ENCODE measurements around the gene PWWP2A.
A peak's percentile ranks its signal among the peaks of the same experiment; 100 is the strongest.
"Not testable (repeated sequence)": the region's sequence is repeated elsewhere in the genome, so short reads cannot be mapped to it uniquely, and the experiment has no call there.

PWWP2A gene, protein sequence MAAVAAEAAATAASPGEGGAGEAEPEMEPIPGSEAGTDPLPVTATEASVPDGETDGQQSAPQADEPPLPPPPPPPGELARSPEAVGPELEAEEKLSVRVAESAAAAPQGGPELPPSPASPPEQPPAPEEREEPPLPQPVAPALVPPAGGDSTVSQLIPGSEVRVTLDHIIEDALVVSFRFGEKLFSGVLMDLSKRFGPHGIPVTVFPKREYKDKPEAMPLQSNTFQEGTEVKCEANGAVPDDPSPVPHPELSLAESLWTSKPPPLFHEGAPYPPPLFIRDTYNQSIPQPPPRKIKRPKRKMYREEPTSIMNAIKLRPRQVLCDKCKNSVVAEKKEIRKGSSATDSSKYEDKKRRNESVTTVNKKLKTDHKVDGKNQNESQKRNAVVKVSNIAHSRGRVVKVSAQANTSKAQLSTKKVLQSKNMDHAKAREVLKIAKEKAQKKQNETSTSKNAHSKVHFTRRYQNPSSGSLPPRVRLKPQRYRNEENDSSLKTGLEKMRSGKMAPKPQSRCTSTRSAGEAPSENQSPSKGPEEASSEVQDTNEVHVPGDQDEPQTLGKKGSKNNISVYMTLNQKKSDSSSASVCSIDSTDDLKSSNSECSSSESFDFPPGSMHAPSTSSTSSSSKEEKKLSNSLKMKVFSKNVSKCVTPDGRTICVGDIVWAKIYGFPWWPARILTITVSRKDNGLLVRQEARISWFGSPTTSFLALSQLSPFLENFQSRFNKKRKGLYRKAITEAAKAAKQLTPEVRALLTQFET

GRCh38 chr5:160119142-160119904, at the start of gene PWWP2A:
Gene PWWP2A, minus strand, starts transcription at chr5:160119450. Its CDS starts 62 bp downstream, at chr5:160119388.
- peak; percentile 97 for DNase-seq (ENCODE audit: low read depth)

DNA sequence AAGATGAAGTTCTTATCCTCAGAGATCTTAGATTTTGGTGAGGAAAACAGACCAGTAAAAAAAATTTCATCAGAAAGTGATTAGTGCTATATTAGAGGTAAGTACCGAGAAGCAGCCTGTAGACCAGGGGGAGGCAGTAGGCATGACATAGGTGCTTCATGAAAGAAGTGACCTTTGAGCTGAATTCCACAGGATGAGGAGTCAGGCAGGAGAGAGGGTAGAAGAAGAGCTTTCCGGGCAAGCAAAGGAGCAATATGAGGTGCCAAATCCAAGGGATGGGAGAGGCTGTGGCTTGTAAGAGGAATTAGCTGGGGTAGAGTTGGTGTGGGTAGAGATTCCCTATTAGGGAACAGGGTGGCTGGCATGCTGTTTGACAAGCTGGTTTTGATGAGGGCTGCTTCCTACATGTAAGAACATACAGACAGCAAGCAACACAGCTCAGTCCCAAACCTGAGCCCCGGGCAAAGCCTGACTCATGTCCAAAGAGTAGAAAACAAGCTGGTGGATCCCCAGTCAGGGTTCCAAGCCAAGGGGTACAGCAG, 48.4 kb upstream of the PWWP2A start:
- no peak for DNase-seq (ENCODE audit: low read depth)

- DNase-seq (ENCODE audit: low read depth) = no peak
Measured at GRCh38 chr5:160166973-160167623, 47.8 kb upstream of the PWWP2A start.

- no peak for DNase-seq (ENCODE audit: low read depth)
Measured at GRCh38 chr5:160166069-160166972, 47.1 kb upstream of the PWWP2A start.

GRCh38 chr5:160165137-160166068, 46.2 kb upstream of the PWWP2A start:
- DNase-seq (ENCODE audit: low read depth) = no peak

DNA sequence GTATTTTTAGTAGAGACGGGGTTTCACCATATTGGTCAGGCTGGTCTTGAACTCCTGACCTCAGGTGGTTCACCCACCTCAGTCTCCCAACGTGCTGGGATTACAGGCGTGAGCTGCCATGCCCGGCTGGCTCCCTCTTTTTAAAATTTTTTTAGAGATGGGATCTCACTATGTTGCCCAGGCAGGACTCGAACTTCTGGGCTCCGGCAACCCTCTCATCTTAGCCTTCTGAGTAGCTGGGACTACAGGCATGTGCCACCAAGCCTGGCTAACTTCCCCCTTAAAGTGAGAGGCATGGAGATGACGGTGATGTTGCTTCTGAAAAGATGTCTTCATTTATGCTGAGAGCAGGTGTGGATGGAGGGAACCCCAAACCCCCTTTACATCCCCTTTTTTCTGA, 43.7 kb upstream of the PWWP2A start:
- DNase-seq (ENCODE audit: low read depth) = no peak

- no peak for DNase-seq (ENCODE audit: low read depth)
Measured at GRCh38 chr5:160161626-160162025, 42.4 kb upstream of the PWWP2A start.

GRCh38 chr5:160160875-160161274, 41.6 kb upstream of the PWWP2A start:
- DNase-seq (ENCODE audit: low read depth) = not testable (repeated sequence)

DNA sequence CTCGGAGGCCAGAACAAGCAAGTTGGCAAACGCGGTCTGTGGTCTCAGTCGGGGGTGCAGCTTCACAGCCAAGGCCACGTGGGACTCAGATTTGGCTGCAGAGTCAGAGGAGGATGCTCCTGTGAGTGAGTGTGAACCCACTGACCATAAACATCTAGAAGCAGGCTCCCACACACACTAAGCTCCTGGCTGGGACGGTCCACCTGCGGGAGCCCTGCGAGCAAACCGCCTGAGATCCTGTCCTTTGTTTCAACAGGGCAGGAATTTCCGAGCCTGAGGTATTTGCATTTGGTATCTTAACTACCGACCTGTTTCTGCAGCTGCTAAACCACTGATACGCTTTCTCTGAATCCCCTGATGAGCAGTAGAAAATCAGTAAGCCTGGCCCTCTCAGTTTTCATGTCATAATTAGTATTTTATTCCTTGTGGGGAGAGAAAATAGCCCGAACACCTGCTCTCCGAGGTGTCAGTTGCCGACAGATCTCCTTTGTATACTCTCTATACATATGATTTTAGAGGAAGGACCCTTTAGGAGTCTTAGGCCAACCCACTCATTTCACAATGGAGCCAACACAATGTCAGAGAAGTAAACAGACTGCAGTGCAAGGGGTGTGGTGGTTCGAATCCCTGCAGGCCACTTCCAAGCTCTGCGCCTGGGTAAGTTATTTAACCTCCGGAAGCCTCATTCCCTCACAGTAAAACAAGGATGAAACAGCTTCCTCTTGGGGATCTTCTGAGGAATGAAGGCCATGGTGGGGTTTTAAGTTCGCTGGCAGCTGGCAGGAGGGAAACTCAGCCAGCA, 40.9 kb upstream of the PWWP2A start:
- DNase-seq (ENCODE audit: low read depth) = no peak

- DNase-seq (ENCODE audit: low read depth) = no peak
Measured at GRCh38 chr5:160158087-160158486, 38.8 kb upstream of the PWWP2A start.

DNA sequence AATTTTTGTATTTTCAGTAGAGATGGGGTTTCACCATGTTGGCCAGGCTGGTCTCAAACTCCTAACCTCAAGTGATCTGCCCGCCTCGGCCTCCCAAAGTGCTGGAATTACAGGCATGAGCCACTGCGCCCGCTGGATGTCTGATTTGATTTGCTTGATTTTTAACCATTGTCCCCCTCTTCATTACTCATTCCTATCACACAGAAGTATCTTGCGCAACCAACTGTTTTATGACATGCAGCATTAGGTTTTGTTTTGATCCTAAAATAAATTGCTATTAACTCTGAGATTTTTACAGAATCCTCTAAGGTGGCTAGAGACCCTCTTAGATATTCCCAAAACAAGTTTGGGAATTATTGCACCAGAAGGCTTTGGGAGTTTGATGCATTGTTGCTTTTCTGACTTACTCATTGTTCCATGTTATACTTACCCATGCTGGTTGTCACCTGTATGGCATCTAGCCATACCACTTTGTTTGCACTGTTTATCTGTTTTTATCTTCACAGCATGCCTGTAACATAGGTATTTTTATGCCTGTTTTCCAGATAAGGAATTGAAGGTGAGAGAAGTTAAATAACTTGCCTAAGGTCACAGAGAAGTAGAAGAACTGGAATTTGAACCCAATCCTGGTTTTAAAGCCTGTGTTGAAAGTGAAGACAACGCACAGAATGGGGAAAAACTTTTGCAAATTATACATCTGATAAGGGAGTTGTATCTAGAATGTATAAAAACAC, 35.9 kb upstream of the PWWP2A start:
- no peak for DNase-seq (ENCODE audit: low read depth)

DNA sequence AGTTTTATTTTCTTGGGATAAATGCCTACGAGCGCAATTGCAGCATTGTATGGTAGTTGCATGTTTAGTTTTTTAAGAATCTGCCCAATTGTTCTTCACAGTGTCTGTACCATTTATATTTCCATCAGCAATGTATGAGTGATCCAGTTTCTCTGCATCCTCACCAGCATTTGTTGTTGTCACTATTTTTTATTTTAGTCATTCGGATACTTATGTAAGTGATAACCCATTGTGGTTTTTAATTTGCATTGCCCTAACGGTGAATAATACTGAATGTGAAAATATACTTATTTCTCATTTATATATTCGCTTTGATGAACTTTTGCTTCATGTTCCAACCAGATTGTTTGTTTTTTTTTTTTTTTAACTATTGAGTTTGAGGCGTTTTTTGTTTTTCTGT, 33.7 kb upstream of the PWWP2A start:
- DNase-seq (ENCODE audit: low read depth) = no peak

- DNase-seq (ENCODE audit: low read depth) = no peak
Measured at GRCh38 chr5:160152287-160152686, 33.0 kb upstream of the PWWP2A start.

- no peak for DNase-seq (ENCODE audit: low read depth)
Measured at GRCh38 chr5:160151017-160151416, 31.8 kb upstream of the PWWP2A start.

DNA sequence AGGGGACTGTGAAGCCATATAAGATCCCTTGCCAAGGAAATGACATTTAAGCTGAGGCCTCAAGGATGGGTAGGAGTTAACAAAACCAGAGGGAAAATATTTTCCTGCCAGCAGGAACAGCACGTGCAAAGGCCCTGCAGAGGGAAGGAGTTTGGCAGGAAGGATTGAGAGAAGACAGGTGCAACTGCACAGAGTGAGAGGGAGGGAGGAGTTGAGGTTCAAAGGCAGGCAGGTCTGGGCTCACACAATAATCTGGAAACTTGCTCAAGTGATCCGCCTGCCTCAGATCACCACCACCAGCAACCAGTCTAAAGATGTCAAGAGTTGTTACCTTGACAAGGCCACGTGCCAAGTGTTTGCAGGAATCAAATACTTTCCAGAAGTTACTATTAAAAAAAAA, 31.1 kb upstream of the PWWP2A start:
- DNase-seq (ENCODE audit: low read depth) = no peak

- not testable (repeated sequence) for DNase-seq (ENCODE audit: low read depth)
Measured at GRCh38 chr5:160144436-160144835, 25.2 kb upstream of the PWWP2A start.

- no peak for DNase-seq (ENCODE audit: low read depth)
Measured at GRCh38 chr5:160134332-160134731, 15.1 kb upstream of the PWWP2A start.

- DNase-seq (ENCODE audit: low read depth) = no peak
Measured at GRCh38 chr5:160133918-160134304, 14.7 kb upstream of the PWWP2A start.

Measured in stimulated activated CD4-positive, alpha-beta T cell treated with anti-CD3 and anti-CD28 coated beads, Interleukin-2, amount 100 ng/mL, for 4 hours (primary cell).